ENCODE data around the gene CCDC8. TPM values are rescaled to one million over a fixed set of nuclear protein-coding genes. Genes with fewer than 3 reads are reported as not detected.

The CCDC8 gene
- total RNA-seq, 5 donors from 2014 or later (not counting 1 experiment from before 2014, with no cell fraction given), result 0.12 to 0.19 (median 0.13) TPM; not detected in 2

GRCh38 chr19:46453661-46454060, 40.3 kb upstream of the CCDC8 start:
- H3K27me3 Mint-ChIP-seq, result peaks cover 31 to 33% of the 10 kb centered on the region in 2 donors
- no peaks in the 10 kb centered on the region for H3K36me3 ChIP-seq (ENCODE audit: control insufficient read depth in 2 of 2, extremely low read depth in 1 of 2, insufficient read depth in 1 of 2, low read length in 1 of 2)
- ATAC-seq (replicated peaks in 1 of 4), result no peak
- no peak overlapping the region for H3K4me3 Mint-ChIP-seq
- peaks cover 7 to 8% (median 8%) of the 10 kb centered on the region in 3 donors for H3K9me3 Mint-ChIP-seq
- WGBS (ENCODE audit: insufficient coverage), result 87% methylated on average over 6 of the region's 6 CpGs
- ChIA-PET CTCF (no interaction called here), POLR2A (no interaction called here)
- H3K4me1 ChIP-seq (ENCODE audit: control insufficient read depth in 1 of 2, extremely low read depth in 1 of 2, insufficient read depth in 2 of 2, low read length in 2 of 2), result no peaks in the 10 kb centered on the region
- no peak overlapping the region for H3K27ac ChIP-seq (ENCODE audit: low read length)
- DNase-seq, result no peak
- no peaks in the 10 kb centered on the region for H3K9me3 ChIP-seq
- peaks cover 3% of the 10 kb centered on the region for H3K36me3 Mint-ChIP-seq
- no peaks in the 10 kb centered on the region for H3K4me1 Mint-ChIP-seq
- no peak overlapping the region for H3K27ac Mint-ChIP-seq
- H3K4me3 ChIP-seq (ENCODE audit: control insufficient read depth in 1 of 2, extremely low read depth in 1 of 2, low read length in 1 of 2), result no peak overlapping the region
- H3K27me3 ChIP-seq (replicated peaks in 1 of 2; ENCODE audit: control insufficient read depth in 2 of 2, extremely low read depth in 1 of 2, insufficient read depth in 2 of 2, low read length in 1 of 2), result peaks cover 0 to 25% of the 10 kb centered on the region in 2 experiments

DNA sequence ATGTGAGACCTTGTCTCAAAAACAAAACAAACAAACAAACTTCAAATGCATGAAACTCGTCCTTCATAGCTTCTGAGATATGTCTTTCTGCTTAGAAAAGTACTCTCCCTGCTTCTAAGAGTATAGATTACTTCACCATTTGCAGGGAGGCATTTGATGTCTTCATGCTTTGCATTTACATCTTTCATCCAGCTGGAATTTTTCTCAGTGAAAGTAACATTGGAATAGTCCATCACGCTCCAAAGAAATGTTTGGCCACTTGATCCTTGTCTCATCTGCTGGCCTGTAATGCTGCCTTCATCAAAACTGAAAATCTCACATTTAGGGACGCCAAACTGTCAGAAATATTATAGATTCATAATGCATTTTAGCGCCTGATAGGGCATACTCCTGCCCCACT, 38.8 kb upstream of the CCDC8 start:
- Histone ChIP-seq H3K27ac (ENCODE audit: low read length) (no peak overlapping the region), H3K9me3 (no peaks in the 10 kb centered on the region), H3K27me3 (replicated peaks in 1 of 2; ENCODE audit: control insufficient read depth in 2 of 2, extremely low read depth in 1 of 2, insufficient read depth in 2 of 2, low read length in 1 of 2) (peaks cover 0 to 27% of the 10 kb centered on the region in 2 experiments), H3K36me3 (ENCODE audit: control insufficient read depth in 2 of 2, extremely low read depth in 1 of 2, insufficient read depth in 1 of 2, low read length in 1 of 2) (no peaks in the 10 kb centered on the region), H3K4me1 (ENCODE audit: control insufficient read depth in 1 of 2, extremely low read depth in 1 of 2, insufficient read depth in 2 of 2, low read length in 2 of 2) (no peaks in the 10 kb centered on the region), H3K4me3 (ENCODE audit: control insufficient read depth in 1 of 2, extremely low read depth in 1 of 2, low read length in 1 of 2) (no peak overlapping the region)
- ChIA-PET CTCF (no interaction called here), POLR2A (no interaction called here)
- Mint-ChIP-seq H3K4me1 (no peaks in the 10 kb centered on the region), H3K9me3 (peaks cover 7 to 8% (median 8%) of the 10 kb centered on the region in 3 donors), H3K4me3 (no peak overlapping the region), H3K27me3 (peaks cover 28 to 34% of the 10 kb centered on the region in 2 donors), H3K36me3 (peaks cover 3% of the 10 kb centered on the region), H3K27ac (no peak overlapping the region)
- DNase-seq (no peak), ATAC-seq (replicated peaks in 1 of 4) (no peak)
- WGBS (ENCODE audit: insufficient coverage), result 69% methylated on average over 2 of the region's 4 CpGs

DNA sequence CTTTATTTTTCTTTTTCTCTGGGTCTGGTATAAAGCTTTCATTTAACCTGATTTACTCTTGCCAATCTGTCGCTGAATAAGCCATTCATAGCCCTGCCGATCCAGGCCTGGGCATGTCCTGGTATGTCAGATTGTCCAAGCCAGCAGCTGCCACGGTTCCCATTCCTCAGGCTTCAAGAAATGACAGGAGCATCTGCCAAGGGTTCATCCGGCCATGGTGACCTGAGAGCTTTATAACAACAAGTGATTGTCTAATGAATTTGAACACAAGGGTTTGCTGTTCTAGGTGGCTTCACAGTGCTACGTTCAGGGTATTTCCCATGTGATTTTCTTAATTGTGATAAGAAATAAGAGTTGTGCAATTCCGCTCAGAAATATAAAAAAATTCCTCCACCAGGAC, 38.0 kb upstream of the CCDC8 start:
- peaks cover 26 to 32% of the 10 kb centered on the region in 2 donors for H3K27me3 Mint-ChIP-seq
- H3K4me3 ChIP-seq (ENCODE audit: control insufficient read depth in 1 of 2, extremely low read depth in 1 of 2, low read length in 1 of 2), result no peak overlapping the region
- H3K36me3 ChIP-seq (ENCODE audit: control insufficient read depth in 2 of 2, extremely low read depth in 1 of 2, insufficient read depth in 1 of 2, low read length in 1 of 2), result no peaks in the 10 kb centered on the region
- ChIA-PET POLR2A (no interaction called here), CTCF (no interaction called here)
- H3K4me3 Mint-ChIP-seq, result no peak overlapping the region
- 82% methylated on average over 4 of the region's 6 CpGs for WGBS (ENCODE audit: insufficient coverage)
- DNase-seq (no peak), ATAC-seq (replicated peaks in 1 of 4) (no peak)
- peaks cover 7 to 8% (median 8%) of the 10 kb centered on the region in 3 donors for H3K9me3 Mint-ChIP-seq
- H3K27me3 ChIP-seq (replicated peaks in 1 of 2; ENCODE audit: control insufficient read depth in 2 of 2, extremely low read depth in 1 of 2, insufficient read depth in 2 of 2, low read length in 1 of 2), result peaks cover 0 to 23% of the 10 kb centered on the region in 2 experiments
- H3K4me1 Mint-ChIP-seq, result no peaks in the 10 kb centered on the region
- no peaks in the 10 kb centered on the region for H3K9me3 ChIP-seq
- H3K4me1 ChIP-seq (ENCODE audit: control insufficient read depth in 1 of 2, extremely low read depth in 1 of 2, insufficient read depth in 2 of 2, low read length in 2 of 2), result no peaks in the 10 kb centered on the region
- no peak overlapping the region for H3K27ac ChIP-seq (ENCODE audit: low read length)
- H3K27ac Mint-ChIP-seq, result no peak overlapping the region
- H3K36me3 Mint-ChIP-seq, result peaks cover 3% of the 10 kb centered on the region

DNA sequence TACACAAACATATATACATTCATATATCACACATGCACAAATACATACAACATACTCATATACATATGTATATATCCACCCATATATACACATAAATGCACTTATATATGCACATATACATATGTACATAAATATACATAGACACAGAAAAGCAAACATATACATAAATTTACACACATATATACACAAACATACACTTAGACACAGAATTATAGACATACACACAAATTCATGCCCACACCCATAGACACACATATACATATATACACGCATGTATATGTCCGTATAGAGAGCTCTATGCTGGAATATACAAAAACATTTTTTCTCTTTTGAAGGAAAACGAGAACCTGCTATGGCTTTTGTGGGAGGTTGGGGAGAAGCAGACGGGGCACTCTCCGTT, 37.4 kb upstream of the CCDC8 start:
- H3K9me3 ChIP-seq, result no peaks in the 10 kb centered on the region
- Mint-ChIP-seq H3K36me3 (peaks cover 3% of the 10 kb centered on the region), H3K9me3 (peaks cover 7 to 8% (median 8%) of the 10 kb centered on the region in 3 donors), H3K4me3 (no peak overlapping the region), H3K27ac (no peak overlapping the region), H3K4me1 (no peaks in the 10 kb centered on the region), H3K27me3 (peaks cover 25 to 33% of the 10 kb centered on the region in 2 donors)
- H3K36me3 ChIP-seq (ENCODE audit: control insufficient read depth in 2 of 2, extremely low read depth in 1 of 2, insufficient read depth in 1 of 2, low read length in 1 of 2), result no peaks in the 10 kb centered on the region
- ChIA-PET CTCF (interaction anchor here in 1 of 2 donors (1.4 kb wide), 1 partner anchor 9 kb away, joined by 7 read pairs; no protein-coding TSS in a partner anchor), POLR2A (no interaction called here)
- WGBS (ENCODE audit: insufficient coverage), result no CpG with 5 or more reads among the region's 5 CpGs
- ATAC-seq (replicated peaks in 1 of 4) (no peak), DNase-seq (no peak)
- peaks cover 0 to 22% of the 10 kb centered on the region in 2 experiments for H3K27me3 ChIP-seq (replicated peaks in 1 of 2; ENCODE audit: control insufficient read depth in 2 of 2, extremely low read depth in 1 of 2, insufficient read depth in 2 of 2, low read length in 1 of 2)
- no peak overlapping the region for H3K27ac ChIP-seq (ENCODE audit: low read length)
- no peak overlapping the region for H3K4me3 ChIP-seq (ENCODE audit: control insufficient read depth in 1 of 2, extremely low read depth in 1 of 2, low read length in 1 of 2)
- H3K4me1 ChIP-seq (ENCODE audit: control insufficient read depth in 1 of 2, extremely low read depth in 1 of 2, insufficient read depth in 2 of 2, low read length in 2 of 2), result no peaks in the 10 kb centered on the region

- no peaks in the 10 kb centered on the region for H3K4me1 ChIP-seq (ENCODE audit: control insufficient read depth in 1 of 2, extremely low read depth in 1 of 2, insufficient read depth in 2 of 2, low read length in 2 of 2)
- H3K27me3 Mint-ChIP-seq, result peaks cover 13 to 25% of the 10 kb centered on the region in 2 donors
- peaks cover 7 to 8% (median 8%) of the 10 kb centered on the region in 3 donors for H3K9me3 Mint-ChIP-seq
- ATAC-seq (replicated peaks in 1 of 4), result no peak
- POLR2A ChIA-PET, result no interaction called here
- H3K4me1 Mint-ChIP-seq, result no peaks in the 10 kb centered on the region
- CTCF ChIA-PET, result interaction anchor here in 1 of 2 donors (0.6 to 1.4 kb wide), 2 partner anchors 10 to 295 kb away, joined by 3 to 7 read pairs; no protein-coding TSS in a partner anchor
- DNase-seq, result no peak
- no peak overlapping the region for H3K4me3 Mint-ChIP-seq
- H3K4me3 ChIP-seq (ENCODE audit: control insufficient read depth in 1 of 2, extremely low read depth in 1 of 2, low read length in 1 of 2), result no peak overlapping the region
- H3K36me3 Mint-ChIP-seq, result peaks cover 3% of the 10 kb centered on the region
- 63% methylated on average over 4 of the region's 7 CpGs for WGBS (ENCODE audit: insufficient coverage)
- no peak overlapping the region for H3K27ac ChIP-seq (ENCODE audit: low read length)
- H3K27me3 ChIP-seq (replicated peaks in 1 of 2; ENCODE audit: control insufficient read depth in 2 of 2, extremely low read depth in 1 of 2, insufficient read depth in 2 of 2, low read length in 1 of 2), result peaks cover 0 to 15% of the 10 kb centered on the region in 2 experiments
- no peaks in the 10 kb centered on the region for H3K36me3 ChIP-seq (ENCODE audit: control insufficient read depth in 2 of 2, extremely low read depth in 1 of 2, insufficient read depth in 1 of 2, low read length in 1 of 2)
- H3K27ac Mint-ChIP-seq, result no peak overlapping the region
- no peaks in the 10 kb centered on the region for H3K9me3 ChIP-seq
These were observed 35.9 kb upstream of the CCDC8 start for GRCh38 chr19:46449228-46449627.

DNA sequence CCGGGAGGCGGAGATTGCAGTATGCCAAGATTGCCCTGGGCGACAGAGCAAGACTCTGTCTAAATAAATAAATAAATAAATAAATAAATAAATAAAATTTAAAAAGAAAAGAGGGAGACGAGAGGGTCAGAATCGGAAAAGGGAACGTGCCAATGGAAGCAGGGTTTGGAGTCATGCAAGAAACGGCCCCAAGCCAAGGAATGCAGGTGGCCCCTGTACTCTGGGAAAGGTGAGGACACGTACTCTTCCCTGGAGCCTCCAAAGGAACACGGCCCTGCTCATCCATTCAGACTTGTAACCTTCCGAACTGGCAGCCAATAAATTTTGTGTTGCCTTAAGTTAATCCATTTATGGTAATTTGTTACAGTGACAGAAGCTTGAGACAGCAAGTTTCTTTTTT, 35.2 kb upstream of the CCDC8 start:
- Mint-ChIP-seq H3K4me1 (no peaks in the 10 kb centered on the region), H3K27ac (no peak overlapping the region), H3K9me3 (peaks cover 7 to 8% (median 8%) of the 10 kb centered on the region in 3 donors), H3K36me3 (peaks cover 3% of the 10 kb centered on the region), H3K4me3 (no peak overlapping the region), H3K27me3 (peaks cover 11 to 24% of the 10 kb centered on the region in 2 donors)
- Histone ChIP-seq H3K36me3 (ENCODE audit: control insufficient read depth in 2 of 2, extremely low read depth in 1 of 2, insufficient read depth in 1 of 2, low read length in 1 of 2) (no peaks in the 10 kb centered on the region), H3K4me3 (ENCODE audit: control insufficient read depth in 1 of 2, extremely low read depth in 1 of 2, low read length in 1 of 2) (no peak overlapping the region), H3K4me1 (ENCODE audit: control insufficient read depth in 1 of 2, extremely low read depth in 1 of 2, insufficient read depth in 2 of 2, low read length in 2 of 2) (no peaks in the 10 kb centered on the region), H3K27ac (ENCODE audit: low read length) (no peak overlapping the region), H3K27me3 (replicated peaks in 1 of 2; ENCODE audit: control insufficient read depth in 2 of 2, extremely low read depth in 1 of 2, insufficient read depth in 2 of 2, low read length in 1 of 2) (peaks cover 0 to 15% of the 10 kb centered on the region in 2 experiments), H3K9me3 (no peaks in the 10 kb centered on the region)
- POLR2A ChIA-PET, result no interaction called here
- CTCF ChIA-PET, result interaction anchor here in 1 of 2 donors (0.6 to 1.0 kb wide), 3 partner anchors 12 to 294 kb away, joined by 3 to 4 read pairs (median 4); no protein-coding TSS in a partner anchor
- DNase-seq (no peak), ATAC-seq (replicated peaks in 1 of 4) (no peak)
- 80% methylated on average over 5 of the region's 10 CpGs for WGBS (ENCODE audit: insufficient coverage)

All from T-cell (primary cell).